ENCODE data around the gene ZNF76. TPM values are rescaled to one million over a fixed set of nuclear protein-coding genes. Genes with fewer than 3 reads are reported as not detected.

Gene ZNF76
- total and polyA plus RNA-seq, 4 donors, result 27.6 to 38.7 (median 33.5) TPM

- WGBS, 2 donors, result 66 to 69% methylated on average over 4 of the region's 4 CpGs
- peaks cover 12 to 18% (median 15%) of the 10 kb centered on the region in 4 donors for H3K36me3 ChIP-seq (ENCODE audit: control insufficient read depth in 4 of 4, insufficient read depth in 4 of 4, low read length in 4 of 4)
- H3K4me1 ChIP-seq (ENCODE audit: control insufficient read depth in 5 of 5, insufficient read depth in 5 of 5, low read length in 5 of 5), result peaks cover 0 to 7% (median 0%) of the 10 kb centered on the region in 5 donors
- H3K9me3 ChIP-seq (ENCODE audit: control insufficient read depth in 4 of 4, insufficient read depth in 3 of 4, low read length in 3 of 4), result no peaks in the 10 kb centered on the region
- no peak overlapping the region for H3K27ac ChIP-seq (ENCODE audit: low read depth in 1 of 2, low read length in 1 of 2)
- TF ChIP-seq CTCF (IDR thresholded peaks at IDR 0.05; ENCODE audit: control extremely low read depth, extremely low read depth), result no peak
- H3K9ac ChIP-seq (ENCODE audit: insufficient read depth in 1 of 2, low read length in 2 of 2), result no peak overlapping the region
- ATAC-seq (ENCODE audit: insufficient read depth, low FRiP score), result no peak
- no peak overlapping the region for H3K4me3 ChIP-seq
- no peaks in the 10 kb centered on the region for H3K27me3 ChIP-seq (ENCODE audit: control insufficient read depth in 3 of 3, insufficient read depth in 3 of 3, low read length in 2 of 3)
- peak; percentile 21 to 51 (median 32) for DNase-seq
Observed at GRCh38 chr6:35280903-35281302, 21.4 kb downstream of the ZNF76 start.

- H3K9me3 ChIP-seq (ENCODE audit: control insufficient read depth in 4 of 4, insufficient read depth in 3 of 4, low read length in 3 of 4), result no peaks in the 10 kb centered on the region
- H3K4me3 ChIP-seq, result no peak overlapping the region
- H3K36me3 ChIP-seq (ENCODE audit: control insufficient read depth in 4 of 4, insufficient read depth in 4 of 4, low read length in 4 of 4), result peaks cover 12 to 30% (median 24%) of the 10 kb centered on the region in 4 donors
- no peaks in the 10 kb centered on the region for H3K27me3 ChIP-seq (ENCODE audit: control insufficient read depth in 3 of 3, insufficient read depth in 3 of 3, low read length in 2 of 3)
- TF ChIP-seq CTCF (IDR thresholded peaks at IDR 0.05; ENCODE audit: control extremely low read depth, extremely low read depth), result no peak
- ATAC-seq (ENCODE audit: insufficient read depth, low FRiP score) (no peak), DNase-seq (no peak)
- H3K4me1 ChIP-seq (ENCODE audit: control insufficient read depth in 5 of 5, insufficient read depth in 5 of 5, low read length in 5 of 5), result peaks cover 0 to 7% (median 0%) of the 10 kb centered on the region in 5 donors
- H3K27ac ChIP-seq (ENCODE audit: low read depth in 1 of 2, low read length in 1 of 2), result no peak overlapping the region
- H3K9ac ChIP-seq (ENCODE audit: insufficient read depth in 1 of 2, low read length in 2 of 2), result no peak overlapping the region
- WGBS, 2 donors, result 80 to 83% methylated on average over 2 of the region's 2 CpGs
Observed at GRCh38 chr6:35282472-35282871, 22.9 kb downstream of the ZNF76 start.

GRCh38 chr6:35283361-35283760 lies 23.8 kb downstream of the ZNF76 start:
- ATAC-seq (ENCODE audit: insufficient read depth, low FRiP score), result no peak
- no peak overlapping the region for H3K9ac ChIP-seq (ENCODE audit: insufficient read depth in 1 of 2, low read length in 2 of 2)
- peaks cover 0 to 7% (median 0%) of the 10 kb centered on the region in 5 donors for H3K4me1 ChIP-seq (ENCODE audit: control insufficient read depth in 5 of 5, insufficient read depth in 5 of 5, low read length in 5 of 5)
- H3K4me3 ChIP-seq, result no peak overlapping the region
- H3K27ac ChIP-seq (ENCODE audit: low read depth in 1 of 2, low read length in 1 of 2), result no peak overlapping the region
- DNase-seq, result no peak
- H3K27me3 ChIP-seq (ENCODE audit: control insufficient read depth in 3 of 3, insufficient read depth in 3 of 3, low read length in 2 of 3), result no peaks in the 10 kb centered on the region
- 89 to 98% methylated on average over 2 of the region's 2 CpGs for WGBS, 2 donors
- TF ChIP-seq CTCF (IDR thresholded peaks at IDR 0.05; ENCODE audit: control extremely low read depth, extremely low read depth), result no peak
- H3K9me3 ChIP-seq (ENCODE audit: control insufficient read depth in 4 of 4, insufficient read depth in 3 of 4, low read length in 3 of 4), result no peaks in the 10 kb centered on the region
- peaks cover 18 to 39% (median 32%) of the 10 kb centered on the region in 4 donors for H3K36me3 ChIP-seq (ENCODE audit: control insufficient read depth in 4 of 4, insufficient read depth in 4 of 4, low read length in 4 of 4)

Measured in lung (tissue), 12 donors.